A549 treated with Hydrocortisone at 1 μM for 4 hours (cell line): ENCODE results near the gene PTMA. TPM values are rescaled to one million over a fixed set of nuclear protein-coding genes. Genes with fewer than 3 reads are reported as not detected.

ENCODE experiments used
- total RNA-seq: library from RNA; stranded (reverse); fragments of 200-300 nt; extraction: Qiagen RNA extraction; gene quantifications from 5 replicates; pipeline ENCODE4 v1.2.3, GENCODE V29; 2022

The PTMA gene
- total RNA-seq = 1,375 to 1,752 TPM (median 1,436 TPM) in 5 replicates

GRCh38 chr2:231707927-231708772 is at the start of gene PTMA:
Gene PTMA (plus strand): TSS chr2:231708525. CDS start chr2:231708707, 182 bp downstream.

Other genes with a start within 250 kb of the PTMA start
- gene NCL, start 244.0 kb upstream of the PTMA start, total RNA-seq = 736 to 811 TPM (median 754 TPM) in 5 replicates
- not detected in 5 replicates for gene NMUR1, start 178.1 kb upstream of the PTMA start, total RNA-seq
- not detected in 5 replicates for gene TEX44, start 115.7 kb upstream of the PTMA start, total RNA-seq
- 19.6 to 23.3 TPM (median 22.2 TPM) in 5 replicates for gene PDE6D, start 72.8 kb downstream of the PTMA start, total RNA-seq
- gene COPS7B, start 77.9 kb downstream of the PTMA start, total RNA-seq = 36.8 to 41.3 TPM (median 40.3 TPM) in 5 replicates
- gene NPPC, start 217.9 kb downstream of the PTMA start, total RNA-seq = 0.21 to 0.37 TPM (median 0.28 TPM) in 4 of 5 replicates, not detected in the other